ENCODE measurements around the gene NDOR1.

NDOR1 gene

DNA sequence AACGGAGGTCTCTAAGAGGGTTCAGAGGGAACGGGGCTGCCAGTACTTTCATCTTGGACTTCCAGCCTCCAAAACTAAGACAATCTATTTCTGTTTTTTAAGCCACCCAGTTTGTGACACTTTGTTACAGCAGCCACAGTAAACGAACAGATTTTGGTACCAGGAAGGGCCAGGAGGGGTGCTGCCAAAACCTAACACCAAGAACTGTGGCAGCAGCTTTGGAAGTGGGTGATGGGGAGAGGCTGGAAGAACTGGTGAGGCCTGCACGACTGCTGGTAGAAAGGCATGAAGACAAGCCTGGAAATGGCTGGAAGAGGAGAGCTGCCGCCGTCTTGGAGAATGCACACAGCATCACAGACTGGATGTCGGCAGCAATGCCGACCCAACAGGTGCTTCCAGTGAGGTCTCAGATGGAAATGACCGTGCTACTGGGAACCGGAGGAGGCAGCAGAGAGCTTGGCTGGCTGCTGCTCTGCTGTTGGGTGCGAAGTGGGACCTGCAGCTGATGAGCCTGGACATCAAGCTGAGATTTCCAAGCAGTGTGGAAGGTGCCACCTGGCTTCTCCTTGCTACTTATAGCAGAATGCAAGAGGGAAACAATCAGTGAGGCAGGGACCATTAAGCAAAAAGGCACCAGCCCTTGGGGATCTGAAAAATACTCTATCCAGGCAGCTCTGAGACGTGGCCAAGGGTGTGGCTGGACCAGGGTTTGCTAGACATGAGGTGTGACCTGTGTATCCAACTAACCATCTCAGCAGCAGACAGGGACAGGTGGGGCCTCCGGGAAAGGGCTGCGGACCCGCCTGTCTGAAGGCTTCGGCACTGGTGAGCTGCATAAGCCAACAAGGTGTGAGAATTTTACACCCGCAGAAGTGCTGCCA, 29.0 kb upstream of the NDOR1 start:
- Histone ChIP-seq H3K9me3 (ENCODE audit: control insufficient read depth, low read length) (no peaks in the 10 kb centered on the region), H3K4me1 (ENCODE audit: control insufficient read depth, insufficient read depth, low read length) (peaks cover 6% of the 10 kb centered on the region), H3K4me3 (ENCODE audit: low read length) (no peak overlapping the region), H3K27me3 (replicated peaks; ENCODE audit: control insufficient read depth, insufficient read depth, low read length) (peaks cover 18% of the 10 kb centered on the region), H3K36me3 (ENCODE audit: control insufficient read depth, insufficient read depth, low read length, severe bottlenecking) (peaks cover 33% of the 10 kb centered on the region), H3K9ac (ENCODE audit: low read length) (no peak overlapping the region)
- DNase-seq (ENCODE audit: low read depth): peak; percentile 21

DNA sequence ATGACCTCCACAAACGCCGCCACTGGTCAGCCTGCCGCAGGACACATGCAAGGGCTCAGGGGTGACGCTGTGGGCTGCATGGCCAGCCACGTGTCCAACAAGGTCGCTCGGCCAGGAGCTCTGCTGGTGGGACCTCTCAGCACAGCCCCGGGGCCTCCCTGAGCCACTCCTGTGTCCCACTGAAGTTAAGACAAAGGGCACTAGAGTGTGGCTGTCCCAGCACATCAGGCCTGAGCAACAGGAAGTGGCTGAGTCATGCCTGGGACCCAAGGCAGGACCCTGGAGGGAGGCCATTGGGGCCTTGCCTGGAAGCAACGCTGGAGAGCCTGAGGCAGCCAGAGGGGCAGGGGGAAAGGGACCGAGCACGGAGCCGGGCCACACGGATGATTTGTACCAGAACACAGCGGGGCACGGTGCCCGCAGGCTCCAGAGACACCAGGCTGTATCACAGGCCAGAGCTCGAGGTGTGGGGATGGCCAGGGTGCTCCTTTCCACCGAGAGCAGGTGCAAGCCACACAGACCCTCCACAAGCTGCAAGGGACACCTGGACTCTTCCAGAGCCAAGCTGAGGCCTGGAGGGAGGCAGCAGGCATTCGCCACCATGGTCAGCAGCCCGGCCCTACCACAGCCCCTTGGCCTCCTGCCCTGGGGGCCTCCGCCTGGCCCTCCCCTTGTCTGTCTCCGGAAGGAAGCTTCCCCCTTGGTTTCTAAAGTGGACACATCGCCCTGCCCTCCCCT, 27.1 kb upstream of the NDOR1 start:
- H3K27me3 ChIP-seq (replicated peaks; ENCODE audit: control insufficient read depth, insufficient read depth, low read length): peaks cover 5% of the 10 kb centered on the region
- H3K9me3 ChIP-seq (ENCODE audit: control insufficient read depth, low read length): no peaks in the 10 kb centered on the region
- H3K4me3 ChIP-seq (ENCODE audit: low read length): no peak overlapping the region
- no peak overlapping the region for H3K9ac ChIP-seq (ENCODE audit: low read length)
- peaks cover 6% of the 10 kb centered on the region for H3K4me1 ChIP-seq (ENCODE audit: control insufficient read depth, insufficient read depth, low read length)
- DNase-seq (ENCODE audit: low read depth): no peak
- peaks cover 48% of the 10 kb centered on the region for H3K36me3 ChIP-seq (ENCODE audit: control insufficient read depth, insufficient read depth, low read length, severe bottlenecking)

DNA sequence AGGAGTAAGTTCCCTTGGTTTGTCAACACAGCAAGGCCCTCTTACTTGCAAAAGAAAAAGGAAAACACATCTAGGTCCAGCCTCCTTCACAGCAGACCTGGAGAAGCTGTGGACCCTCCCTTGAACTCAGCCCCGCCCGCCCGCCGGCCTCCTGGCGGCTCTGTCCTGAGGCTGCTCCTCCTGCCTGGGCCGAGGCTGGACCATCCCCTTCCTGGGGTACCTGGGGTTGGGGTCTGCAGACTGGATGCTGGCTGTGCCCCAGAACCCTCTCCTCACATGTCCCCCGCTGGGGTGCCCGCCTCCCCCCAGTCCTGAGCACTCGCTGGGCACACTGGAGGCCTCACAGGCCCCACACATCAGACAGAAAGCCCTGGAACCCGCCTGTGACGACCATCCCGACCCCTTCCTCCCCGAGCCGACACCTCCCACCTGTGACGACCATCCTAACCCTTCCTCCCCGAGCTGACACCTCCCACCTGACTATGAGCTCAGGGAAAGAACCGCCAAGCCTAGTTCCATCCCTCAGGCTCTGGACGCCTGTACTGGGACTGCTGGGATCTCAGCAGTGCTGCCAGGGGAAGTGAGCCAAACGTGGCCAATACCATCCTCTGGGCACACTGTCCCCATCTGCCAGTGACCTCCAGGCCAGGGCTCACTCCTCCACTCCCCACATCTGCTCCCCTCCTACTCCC, 26.4 kb upstream of the NDOR1 start:
- H3K4me1 ChIP-seq (ENCODE audit: control insufficient read depth, insufficient read depth, low read length): peaks cover 6% of the 10 kb centered on the region
- peaks cover 55% of the 10 kb centered on the region for H3K36me3 ChIP-seq (ENCODE audit: control insufficient read depth, insufficient read depth, low read length, severe bottlenecking)
- H3K9ac ChIP-seq (ENCODE audit: low read length): no peak overlapping the region
- no peaks in the 10 kb centered on the region for H3K27me3 ChIP-seq (replicated peaks; ENCODE audit: control insufficient read depth, insufficient read depth, low read length)
- no peak for DNase-seq (ENCODE audit: low read depth)
- no peaks in the 10 kb centered on the region for H3K9me3 ChIP-seq (ENCODE audit: control insufficient read depth, low read length)
- no peak overlapping the region for H3K4me3 ChIP-seq (ENCODE audit: low read length)

DNA sequence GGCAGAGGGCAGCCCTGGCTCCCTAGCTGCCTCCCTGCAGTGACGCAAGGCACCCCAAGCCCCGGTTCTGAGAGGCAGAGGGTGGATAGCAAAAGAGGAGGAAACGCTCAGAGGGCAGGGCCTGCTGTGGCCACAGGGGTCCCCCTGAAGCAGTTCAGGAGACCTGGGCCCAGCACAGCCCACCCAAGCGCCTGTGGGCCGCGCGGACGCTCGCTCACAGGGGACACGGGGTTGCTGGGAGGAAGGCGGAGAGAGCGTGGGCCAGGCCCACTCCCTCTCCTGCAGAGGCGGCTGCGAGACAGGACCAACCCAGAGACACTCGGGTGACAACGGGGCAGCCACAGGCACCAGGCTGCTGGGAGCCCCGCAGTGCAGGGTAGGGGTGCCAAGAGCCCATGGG, 25.7 kb upstream of the NDOR1 start:
- Histone ChIP-seq H3K27me3 (replicated peaks; ENCODE audit: control insufficient read depth, insufficient read depth, low read length) (no peaks in the 10 kb centered on the region), H3K4me1 (ENCODE audit: control insufficient read depth, insufficient read depth, low read length) (peaks cover 6% of the 10 kb centered on the region), H3K9me3 (ENCODE audit: control insufficient read depth, low read length) (no peaks in the 10 kb centered on the region), H3K4me3 (ENCODE audit: low read length) (no peak overlapping the region), H3K9ac (ENCODE audit: low read length) (no peak overlapping the region), H3K36me3 (ENCODE audit: control insufficient read depth, insufficient read depth, low read length, severe bottlenecking) (peaks cover 62% of the 10 kb centered on the region)
- no peak for DNase-seq (ENCODE audit: low read depth)

- H3K9ac ChIP-seq (ENCODE audit: low read length): no peak overlapping the region
- H3K27me3 ChIP-seq (replicated peaks; ENCODE audit: control insufficient read depth, insufficient read depth, low read length): no peaks in the 10 kb centered on the region
- peaks cover 68% of the 10 kb centered on the region for H3K36me3 ChIP-seq (ENCODE audit: control insufficient read depth, insufficient read depth, low read length, severe bottlenecking)
- H3K4me3 ChIP-seq (ENCODE audit: low read length): no peak overlapping the region
- H3K4me1 ChIP-seq (ENCODE audit: control insufficient read depth, insufficient read depth, low read length): peaks cover 6% of the 10 kb centered on the region
- DNase-seq (ENCODE audit: low read depth): no peak
- no peaks in the 10 kb centered on the region for H3K9me3 ChIP-seq (ENCODE audit: control insufficient read depth, low read length)
Measured at GRCh38 chr9:137180491-137180890, 25.0 kb upstream of the NDOR1 start.

DNA sequence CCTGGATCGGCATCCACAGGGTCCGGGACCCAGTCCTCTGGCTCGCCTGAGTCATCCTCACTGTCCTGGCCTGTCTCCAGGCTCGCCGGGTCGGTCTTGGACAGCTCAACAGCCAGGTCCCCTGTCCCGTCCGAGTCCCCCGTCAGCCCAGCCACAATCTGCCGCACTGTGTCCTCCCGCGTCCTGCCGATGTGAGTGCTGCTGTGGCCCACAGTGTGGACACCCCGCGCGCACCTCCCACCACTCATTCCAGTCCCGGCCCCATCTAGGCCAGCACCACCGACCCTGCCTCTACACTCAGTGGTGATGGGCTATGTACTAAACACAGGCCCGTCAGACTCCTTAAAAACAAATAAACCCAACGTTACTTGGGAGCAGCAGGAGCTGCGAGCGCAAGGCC, 23.8 kb upstream of the NDOR1 start:
- no peak for DNase-seq (ENCODE audit: low read depth)
- Histone ChIP-seq H3K4me1 (ENCODE audit: control insufficient read depth, insufficient read depth, low read length) (peaks cover 13% of the 10 kb centered on the region), H3K27me3 (replicated peaks; ENCODE audit: control insufficient read depth, insufficient read depth, low read length) (no peaks in the 10 kb centered on the region), H3K9ac (ENCODE audit: low read length) (no peak overlapping the region), H3K36me3 (ENCODE audit: control insufficient read depth, insufficient read depth, low read length, severe bottlenecking) (peaks cover 71% of the 10 kb centered on the region), H3K9me3 (ENCODE audit: control insufficient read depth, low read length) (no peaks in the 10 kb centered on the region), H3K4me3 (ENCODE audit: low read length) (no peak overlapping the region)

DNA sequence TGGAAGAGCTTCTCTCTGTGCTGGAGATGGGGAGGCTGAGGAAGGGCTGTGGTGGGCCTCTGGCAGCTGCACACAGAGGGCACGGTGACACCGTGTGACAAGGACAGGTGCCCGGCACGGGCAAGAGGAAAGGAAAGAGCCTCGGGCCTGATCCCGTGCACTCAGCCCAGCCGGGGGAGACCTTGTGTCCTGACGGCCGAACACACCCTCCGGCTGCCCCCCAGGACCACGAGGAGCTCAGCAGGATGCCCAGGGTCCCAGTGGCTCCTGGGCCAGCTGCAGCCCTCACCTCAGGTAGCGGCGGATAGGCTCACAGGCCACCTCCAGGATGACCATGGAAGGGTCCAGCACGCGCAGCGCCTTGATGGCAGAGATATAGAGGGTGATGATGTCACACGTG, 22.7 kb upstream of the NDOR1 start:
- H3K9me3 ChIP-seq (ENCODE audit: control insufficient read depth, low read length): no peaks in the 10 kb centered on the region
- peaks cover 62% of the 10 kb centered on the region for H3K36me3 ChIP-seq (ENCODE audit: control insufficient read depth, insufficient read depth, low read length, severe bottlenecking)
- peaks cover 25% of the 10 kb centered on the region for H3K4me1 ChIP-seq (ENCODE audit: control insufficient read depth, insufficient read depth, low read length)
- no peak overlapping the region for H3K9ac ChIP-seq (ENCODE audit: low read length)
- no peak overlapping the region for H3K4me3 ChIP-seq (ENCODE audit: low read length)
- DNase-seq (ENCODE audit: low read depth): no peak
- no peaks in the 10 kb centered on the region for H3K27me3 ChIP-seq (replicated peaks; ENCODE audit: control insufficient read depth, insufficient read depth, low read length)

- no peaks in the 10 kb centered on the region for H3K9me3 ChIP-seq (ENCODE audit: control insufficient read depth, low read length)
- H3K4me1 ChIP-seq (ENCODE audit: control insufficient read depth, insufficient read depth, low read length): peaks cover 19% of the 10 kb centered on the region
- DNase-seq (ENCODE audit: low read depth): no peak
- H3K36me3 ChIP-seq (ENCODE audit: control insufficient read depth, insufficient read depth, low read length, severe bottlenecking): peaks cover 61% of the 10 kb centered on the region
- no peaks in the 10 kb centered on the region for H3K27me3 ChIP-seq (replicated peaks; ENCODE audit: control insufficient read depth, insufficient read depth, low read length)
- no peak overlapping the region for H3K4me3 ChIP-seq (ENCODE audit: low read length)
- H3K9ac ChIP-seq (ENCODE audit: low read length): no peak overlapping the region
Measured at GRCh38 chr9:137183980-137184595, 21.4 kb upstream of the NDOR1 start.

DNA sequence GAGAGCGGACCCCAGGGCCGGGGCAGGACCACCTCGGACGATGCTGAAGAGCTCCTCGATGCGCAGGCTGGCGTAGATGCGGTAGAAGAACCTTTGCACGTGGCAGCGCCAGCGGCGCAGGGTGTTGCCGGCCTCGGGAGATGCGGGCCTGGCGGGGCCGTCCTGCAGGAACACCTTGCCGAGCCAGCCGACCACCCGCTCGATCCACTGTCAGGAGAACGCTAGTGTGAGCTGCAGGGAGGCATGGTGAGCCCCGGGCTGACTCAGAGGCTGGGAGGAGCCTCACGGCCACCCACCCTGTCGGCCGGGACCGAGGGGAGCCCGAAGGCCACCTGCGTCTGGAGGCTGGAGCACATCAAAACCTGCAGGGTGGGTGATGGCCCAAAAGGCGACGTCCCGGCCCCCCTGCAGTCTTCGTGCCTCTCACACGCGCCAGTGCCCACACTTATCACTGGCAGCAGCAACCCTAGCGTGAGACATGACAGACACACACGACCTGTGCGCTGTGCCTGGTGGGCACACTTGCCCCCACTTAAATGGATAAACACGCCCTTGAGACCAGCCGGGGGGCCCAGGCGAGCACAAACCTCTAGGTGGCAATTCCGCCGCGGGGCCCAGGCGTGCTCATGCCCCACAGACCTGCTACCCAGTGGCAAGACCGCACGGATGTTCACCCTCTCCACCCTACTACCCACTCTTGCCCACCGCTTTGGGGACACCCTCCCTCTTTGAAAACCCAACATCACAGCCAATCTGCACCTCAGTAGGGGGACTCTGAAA, 20.4 kb upstream of the NDOR1 start:
- H3K4me3 ChIP-seq (ENCODE audit: low read length): no peak overlapping the region
- H3K9me3 ChIP-seq (ENCODE audit: control insufficient read depth, low read length): no peaks in the 10 kb centered on the region
- H3K4me1 ChIP-seq (ENCODE audit: control insufficient read depth, insufficient read depth, low read length): peaks cover 29% of the 10 kb centered on the region
- no peak overlapping the region for H3K9ac ChIP-seq (ENCODE audit: low read length)
- no peak for DNase-seq (ENCODE audit: low read depth)
- H3K36me3 ChIP-seq (ENCODE audit: control insufficient read depth, insufficient read depth, low read length, severe bottlenecking): peaks cover 55% of the 10 kb centered on the region
- no peaks in the 10 kb centered on the region for H3K27me3 ChIP-seq (replicated peaks; ENCODE audit: control insufficient read depth, insufficient read depth, low read length)

DNA sequence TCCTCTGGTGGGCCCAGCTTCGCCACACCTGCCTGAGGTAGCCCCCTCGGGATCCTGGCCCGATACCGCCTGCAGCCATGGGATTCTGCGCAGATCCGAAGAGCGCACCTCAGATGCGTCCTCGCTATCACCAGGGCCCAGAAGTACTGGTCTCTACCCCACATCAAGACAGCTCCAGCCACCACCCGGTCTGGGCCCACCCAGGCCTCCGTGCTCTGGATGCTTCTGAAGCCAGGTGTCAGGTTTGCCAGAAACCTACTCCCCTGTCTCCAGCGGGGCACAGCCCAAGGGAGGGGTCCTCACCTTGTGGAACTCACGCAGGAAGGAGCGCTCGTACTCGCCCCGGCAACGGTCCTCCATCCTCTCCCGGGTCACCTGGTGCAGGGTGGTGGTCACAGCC, 19.6 kb upstream of the NDOR1 start:
- DNase-seq (ENCODE audit: low read depth): no peak
- peaks cover 55% of the 10 kb centered on the region for H3K36me3 ChIP-seq (ENCODE audit: control insufficient read depth, insufficient read depth, low read length, severe bottlenecking)
- no peaks in the 10 kb centered on the region for H3K9me3 ChIP-seq (ENCODE audit: control insufficient read depth, low read length)
- H3K9ac ChIP-seq (ENCODE audit: low read length): no peak overlapping the region
- H3K4me3 ChIP-seq (ENCODE audit: low read length): no peak overlapping the region
- H3K4me1 ChIP-seq (ENCODE audit: control insufficient read depth, insufficient read depth, low read length): peaks cover 31% of the 10 kb centered on the region
- H3K27me3 ChIP-seq (replicated peaks; ENCODE audit: control insufficient read depth, insufficient read depth, low read length): no peaks in the 10 kb centered on the region

Data from adipocyte (in vitro differentiated cells).